CD4-positive, alpha-beta T cell treated with Interleukin-12 subunit alpha and Interleukin-12 subunit beta, for 1 hour (primary cell): ENCODE measurements around the gene PTOV1.
A peak's percentile ranks its signal among the peaks of the same experiment; 100 is the strongest.

ENCODE experiments used
- DNase-seq: peaks from one replicate; pipeline ENCODE4 v3.0.0-alpha.2; 2020

Gene PTOV1

GRCh38 chr19:49850487-49851342 lies at the start of gene PTOV1:
PTOV1 (plus strand) TSS chr19:49851159.
- DNase-seq, result peak; percentile 91

- no peak for DNase-seq
Measured at GRCh38 chr19:49801401-49801888, 49.5 kb upstream of the PTOV1 start.

- DNase-seq, result no peak
Measured at GRCh38 chr19:49801966-49802661, 48.8 kb upstream of the PTOV1 start.

- no peak for DNase-seq
Measured at GRCh38 chr19:49802836-49803528, 48.0 kb upstream of the PTOV1 start.

GRCh38 chr19:49803529-49803856 lies 47.5 kb upstream of the PTOV1 start:
- DNase-seq, result no peak

GRCh38 chr19:49805822-49806619 lies 44.9 kb upstream of the PTOV1 start:
- DNase-seq, result no peak

- no peak for DNase-seq
Measured at GRCh38 chr19:49806620-49806959, 44.4 kb upstream of the PTOV1 start.

- DNase-seq, result no peak
Measured at GRCh38 chr19:49807058-49807903, 43.7 kb upstream of the PTOV1 start.

GRCh38 chr19:49807904-49808675 lies 42.9 kb upstream of the PTOV1 start:
- DNase-seq, result no peak

- peak; percentile 92 for DNase-seq
Measured at GRCh38 chr19:49808711-49809159, 42.2 kb upstream of the PTOV1 start.

GRCh38 chr19:49809160-49809940 lies 41.6 kb upstream of the PTOV1 start:
- peak; percentile 70 for DNase-seq

GRCh38 chr19:49809941-49810389 lies 41.0 kb upstream of the PTOV1 start:
- no peak for DNase-seq

GRCh38 chr19:49811328-49811727 lies 39.6 kb upstream of the PTOV1 start:
- no peak for DNase-seq

GRCh38 chr19:49812452-49812996 lies 38.4 kb upstream of the PTOV1 start:
- DNase-seq, result no peak

- DNase-seq, result peak; percentile 98
Measured at GRCh38 chr19:49812997-49813861, 37.7 kb upstream of the PTOV1 start, which contains the start of gene FUZ. FUZ (minus strand) TSS chr19:49813292; CDS start chr19:49813106, 186 bp downstream.

- no peak for DNase-seq
Measured at GRCh38 chr19:49814010-49814409, 36.9 kb upstream of the PTOV1 start.

GRCh38 chr19:49816590-49816989 lies 34.4 kb upstream of the PTOV1 start:
- DNase-seq, result no peak

GRCh38 chr19:49817964-49818648 lies 32.9 kb upstream of the PTOV1 start, which contains the start of gene MED25:
MED25 (plus strand) TSS chr19:49818289; CDS start chr19:49818342, 53 bp downstream.
- peak; percentile 91 for DNase-seq
